Lower leg skin (tissue), 3 donors: Measurements from ENCODE around the gene RASSF9.

ENCODE experiments used
- POLR2A ChIP-seq, 2 donors: fragments of 450-650 bp; IDR thresholded peaks; one replicate each; pipeline ENCODE4 v1.6.1; 2016 to 2017; ENCODE audit warnings: antibody characterized with exemption in 2 of 2, mild to moderate bottlenecking in 1 of 2, moderate library complexity in 1 of 2
- TF ChIP-seq, protein P1 (sequence below), 3 donors: fragments of 450-650 bp; IDR thresholded peaks; one replicate each; pipeline ENCODE4 v1.5.1; 2016; ENCODE audit warnings: antibody characterized with exemption in 3 of 3, mild to moderate bottlenecking in 3 of 3, moderate library complexity in 2 of 3

DNA sequence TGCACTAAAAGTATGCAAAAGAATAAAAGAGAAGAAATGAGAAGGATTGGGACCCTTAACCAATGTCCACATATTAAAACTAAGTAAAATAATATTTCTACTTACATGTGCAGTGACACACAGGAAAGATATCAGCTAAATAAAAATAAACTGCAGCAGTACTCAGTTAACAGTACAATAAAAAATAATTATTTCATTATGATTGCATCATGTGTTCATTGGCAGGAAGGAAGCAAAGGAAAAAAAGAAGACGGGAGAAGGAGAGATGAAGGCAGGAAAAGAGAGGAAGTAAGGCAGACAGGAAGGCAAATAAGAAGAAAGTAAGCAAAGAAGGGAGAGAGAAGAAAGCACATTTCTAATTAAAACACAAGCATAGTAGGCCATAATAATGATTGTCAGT lies 33.0 kb downstream of the RASSF9 start:
- TF ChIP-seq, protein P1, sequence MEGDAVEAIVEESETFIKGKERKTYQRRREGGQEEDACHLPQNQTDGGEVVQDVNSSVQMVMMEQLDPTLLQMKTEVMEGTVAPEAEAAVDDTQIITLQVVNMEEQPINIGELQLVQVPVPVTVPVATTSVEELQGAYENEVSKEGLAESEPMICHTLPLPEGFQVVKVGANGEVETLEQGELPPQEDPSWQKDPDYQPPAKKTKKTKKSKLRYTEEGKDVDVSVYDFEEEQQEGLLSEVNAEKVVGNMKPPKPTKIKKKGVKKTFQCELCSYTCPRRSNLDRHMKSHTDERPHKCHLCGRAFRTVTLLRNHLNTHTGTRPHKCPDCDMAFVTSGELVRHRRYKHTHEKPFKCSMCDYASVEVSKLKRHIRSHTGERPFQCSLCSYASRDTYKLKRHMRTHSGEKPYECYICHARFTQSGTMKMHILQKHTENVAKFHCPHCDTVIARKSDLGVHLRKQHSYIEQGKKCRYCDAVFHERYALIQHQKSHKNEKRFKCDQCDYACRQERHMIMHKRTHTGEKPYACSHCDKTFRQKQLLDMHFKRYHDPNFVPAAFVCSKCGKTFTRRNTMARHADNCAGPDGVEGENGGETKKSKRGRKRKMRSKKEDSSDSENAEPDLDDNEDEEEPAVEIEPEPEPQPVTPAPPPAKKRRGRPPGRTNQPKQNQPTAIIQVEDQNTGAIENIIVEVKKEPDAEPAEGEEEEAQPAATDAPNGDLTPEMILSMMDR (IDR thresholded peaks at IDR 0.05): no peak
- TF ChIP-seq POLR2A (IDR thresholded peaks at IDR 0.05): no peak
